GM12801 (cell line): ENCODE data around the gene UBQLN1.

ENCODE experiments used
- TF ChIP-seq, protein P1 (sequence below): IDR thresholded peaks from one replicate; pipeline ENCODE4 v1.5.1; 2011; ENCODE audit warnings: control low read depth; ENCODE audit not compliant: insufficient read length; ENCODE audit errors: extremely low read depth

Gene UBQLN1

DNA sequence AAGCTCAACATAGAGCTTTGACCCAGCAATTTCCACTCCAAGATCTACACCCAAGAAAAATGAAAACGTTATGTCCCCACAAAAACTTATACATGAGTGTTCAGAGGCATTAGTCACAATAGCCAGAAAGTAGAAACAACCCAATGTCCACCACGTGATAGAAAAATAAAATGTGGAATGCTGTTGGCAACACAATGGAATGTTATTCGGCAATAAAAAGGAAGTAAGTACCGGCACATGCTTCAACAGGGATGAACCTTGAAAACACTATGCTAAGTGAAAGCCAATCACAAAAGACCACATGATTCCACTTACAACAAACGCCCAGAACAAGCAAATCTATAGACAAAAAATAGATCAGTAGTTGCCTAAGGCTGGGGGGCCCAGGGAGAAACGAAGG, 6.0 kb downstream of the UBQLN1 start:
- TF ChIP-seq, protein P1, sequence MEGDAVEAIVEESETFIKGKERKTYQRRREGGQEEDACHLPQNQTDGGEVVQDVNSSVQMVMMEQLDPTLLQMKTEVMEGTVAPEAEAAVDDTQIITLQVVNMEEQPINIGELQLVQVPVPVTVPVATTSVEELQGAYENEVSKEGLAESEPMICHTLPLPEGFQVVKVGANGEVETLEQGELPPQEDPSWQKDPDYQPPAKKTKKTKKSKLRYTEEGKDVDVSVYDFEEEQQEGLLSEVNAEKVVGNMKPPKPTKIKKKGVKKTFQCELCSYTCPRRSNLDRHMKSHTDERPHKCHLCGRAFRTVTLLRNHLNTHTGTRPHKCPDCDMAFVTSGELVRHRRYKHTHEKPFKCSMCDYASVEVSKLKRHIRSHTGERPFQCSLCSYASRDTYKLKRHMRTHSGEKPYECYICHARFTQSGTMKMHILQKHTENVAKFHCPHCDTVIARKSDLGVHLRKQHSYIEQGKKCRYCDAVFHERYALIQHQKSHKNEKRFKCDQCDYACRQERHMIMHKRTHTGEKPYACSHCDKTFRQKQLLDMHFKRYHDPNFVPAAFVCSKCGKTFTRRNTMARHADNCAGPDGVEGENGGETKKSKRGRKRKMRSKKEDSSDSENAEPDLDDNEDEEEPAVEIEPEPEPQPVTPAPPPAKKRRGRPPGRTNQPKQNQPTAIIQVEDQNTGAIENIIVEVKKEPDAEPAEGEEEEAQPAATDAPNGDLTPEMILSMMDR: no peak

DNA sequence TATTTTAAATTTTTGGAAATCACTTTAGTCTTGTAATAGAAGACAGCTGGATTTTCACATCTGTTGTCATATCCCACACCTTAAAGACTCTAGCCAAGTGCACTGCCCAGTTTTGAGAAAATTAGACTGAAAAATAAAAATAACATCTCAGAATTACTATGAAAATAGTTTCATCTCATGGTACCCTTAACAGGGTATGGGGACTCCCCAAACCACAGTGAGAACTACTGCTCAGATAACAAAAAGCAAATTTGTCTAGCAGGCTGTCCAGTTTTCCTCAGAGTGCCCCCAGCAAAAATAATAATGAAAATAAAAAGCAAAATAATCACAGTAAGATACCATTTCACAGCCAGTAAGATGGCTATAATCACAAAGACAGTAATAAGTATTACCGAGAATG, 6.5 kb downstream of the UBQLN1 start:
- TF ChIP-seq, protein P1: no peak

DNA sequence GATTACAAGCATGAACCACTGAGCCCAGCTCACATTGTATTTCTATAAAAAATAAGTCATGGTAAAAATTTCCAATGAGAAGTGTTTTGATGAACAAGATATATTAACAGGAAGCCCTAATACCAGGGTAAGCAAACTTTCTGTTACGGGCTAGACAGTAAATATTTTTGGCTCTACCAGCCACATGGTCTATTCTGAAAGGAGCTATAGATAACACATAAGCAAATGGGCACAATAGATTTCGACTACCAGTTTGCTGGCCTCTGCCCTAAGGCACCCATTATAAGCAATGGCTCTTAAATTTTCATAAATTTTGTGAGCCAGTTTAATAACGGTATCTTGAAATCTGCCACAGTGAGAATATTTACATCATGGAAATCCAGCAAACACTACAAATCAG, 8.1 kb downstream of the UBQLN1 start:
- TF ChIP-seq, protein P1: no peak

DNA sequence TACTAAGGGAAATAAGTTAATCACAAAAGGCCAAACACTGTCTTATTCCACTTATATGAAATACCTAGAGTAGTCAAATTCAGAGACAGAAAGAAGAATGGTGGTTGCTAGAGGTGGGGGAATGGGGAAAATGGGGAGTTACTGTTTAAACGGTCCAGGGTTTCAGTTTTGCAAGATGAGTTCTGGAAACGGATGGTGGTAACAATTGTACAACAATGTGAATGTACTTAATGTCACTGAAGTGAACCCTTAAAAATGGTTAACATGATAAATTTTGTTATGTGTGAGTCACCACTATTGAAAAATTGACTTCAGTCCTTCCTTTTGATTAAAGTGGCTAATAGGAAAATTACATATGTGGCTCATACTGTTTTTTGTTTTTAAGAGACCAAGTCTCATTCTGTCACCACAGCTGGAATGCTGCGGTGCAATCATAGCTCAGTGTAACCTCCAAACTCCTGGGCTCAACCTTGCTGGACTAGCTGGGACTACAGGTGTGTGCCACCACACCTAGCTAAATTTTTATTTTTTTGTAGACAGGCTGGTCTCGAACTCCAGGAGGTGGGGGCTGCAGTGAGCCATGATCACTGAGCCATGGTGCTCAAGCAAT, 8.7 kb downstream of the UBQLN1 start:
- TF ChIP-seq, protein P1: no peak

DNA sequence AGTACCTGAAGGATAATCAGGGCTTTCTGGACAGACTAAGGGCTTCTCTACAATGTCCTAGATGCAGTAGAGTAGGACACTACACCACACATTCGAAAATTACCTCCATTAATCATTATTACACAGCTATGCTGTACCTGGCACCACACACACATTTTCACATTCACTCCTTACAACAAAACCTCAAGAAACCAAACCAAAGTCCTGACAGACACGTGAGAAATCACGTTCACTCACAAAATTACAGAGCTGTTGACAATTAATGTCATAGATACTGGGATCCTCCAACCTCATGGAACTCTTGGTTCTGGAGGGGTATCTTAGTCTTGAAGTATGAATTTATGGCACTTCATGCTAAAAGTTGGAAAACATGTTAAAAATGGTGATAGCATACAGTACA, 16.3 kb downstream of the UBQLN1 start:
- TF ChIP-seq, protein P1: no peak

DNA sequence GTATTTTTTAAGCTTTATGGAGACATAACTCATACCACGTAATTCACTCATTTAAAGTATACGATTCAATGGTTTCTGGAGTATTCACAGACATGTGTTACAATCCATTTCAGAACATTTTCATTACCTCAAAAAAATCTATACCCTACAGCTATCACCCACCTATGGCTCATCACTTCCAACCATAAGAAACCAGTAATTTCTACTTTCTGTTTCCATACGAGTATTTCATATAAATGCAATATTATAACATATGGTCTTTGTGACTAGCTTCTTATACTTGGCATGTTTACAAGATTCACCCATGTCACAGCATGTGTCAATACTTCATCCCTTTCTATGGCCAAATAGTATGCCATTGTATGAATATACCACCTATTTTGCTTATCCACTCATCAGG, 18.8 kb downstream of the UBQLN1 start:
- TF ChIP-seq, protein P1: no peak

DNA sequence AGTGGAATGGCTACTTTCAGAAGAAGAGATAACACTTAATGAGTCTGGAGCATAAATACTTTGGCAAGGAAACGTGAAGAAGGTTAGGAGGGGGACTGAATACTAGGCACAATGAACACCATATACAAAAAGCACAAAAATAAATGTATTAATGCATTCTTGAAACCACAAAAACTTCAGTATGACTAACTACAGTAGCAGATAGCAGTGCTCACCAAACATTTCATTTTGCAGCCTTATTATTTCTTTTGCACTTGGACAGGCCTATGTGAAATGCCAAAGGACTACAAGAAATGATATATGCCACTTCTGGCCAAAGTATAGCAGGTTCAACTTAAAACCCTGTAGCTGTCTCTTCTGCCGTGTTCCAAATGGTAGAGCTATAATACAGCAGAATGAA, 26.3 kb downstream of the UBQLN1 start:
- TF ChIP-seq, protein P1: no peak
